ENCODE results near the gene KCNA2. TPM values are rescaled to one million over a fixed set of nuclear protein-coding genes. Genes with fewer than 3 reads are reported as not detected.

The KCNA2 gene
- total RNA-seq, 4 donors from 2014 or later: 0.04 to 2.0 (median 0.67) TPM

- no peak overlapping the region for H3K4me3 ChIP-seq
- 70 to 89% methylated on average over 1 of the region's 1 CpG for WGBS, 2 donors
- DNase-seq: no peak
- H3K27me3 ChIP-seq: peaks cover 0 to 15% (median 0%) of the 10 kb centered on the region in 4 donors
- no peak for TF ChIP-seq POLR2A (IDR thresholded peaks at IDR 0.05)
- TF ChIP-seq, protein P1, sequence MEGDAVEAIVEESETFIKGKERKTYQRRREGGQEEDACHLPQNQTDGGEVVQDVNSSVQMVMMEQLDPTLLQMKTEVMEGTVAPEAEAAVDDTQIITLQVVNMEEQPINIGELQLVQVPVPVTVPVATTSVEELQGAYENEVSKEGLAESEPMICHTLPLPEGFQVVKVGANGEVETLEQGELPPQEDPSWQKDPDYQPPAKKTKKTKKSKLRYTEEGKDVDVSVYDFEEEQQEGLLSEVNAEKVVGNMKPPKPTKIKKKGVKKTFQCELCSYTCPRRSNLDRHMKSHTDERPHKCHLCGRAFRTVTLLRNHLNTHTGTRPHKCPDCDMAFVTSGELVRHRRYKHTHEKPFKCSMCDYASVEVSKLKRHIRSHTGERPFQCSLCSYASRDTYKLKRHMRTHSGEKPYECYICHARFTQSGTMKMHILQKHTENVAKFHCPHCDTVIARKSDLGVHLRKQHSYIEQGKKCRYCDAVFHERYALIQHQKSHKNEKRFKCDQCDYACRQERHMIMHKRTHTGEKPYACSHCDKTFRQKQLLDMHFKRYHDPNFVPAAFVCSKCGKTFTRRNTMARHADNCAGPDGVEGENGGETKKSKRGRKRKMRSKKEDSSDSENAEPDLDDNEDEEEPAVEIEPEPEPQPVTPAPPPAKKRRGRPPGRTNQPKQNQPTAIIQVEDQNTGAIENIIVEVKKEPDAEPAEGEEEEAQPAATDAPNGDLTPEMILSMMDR (IDR thresholded peaks at IDR 0.05): no peak
- no peaks in the 10 kb centered on the region for H3K4me1 ChIP-seq
- H3K36me3 ChIP-seq: no peaks in the 10 kb centered on the region
- H3K9me3 ChIP-seq: no peaks in the 10 kb centered on the region
- intact Hi-C loops (cut with DNase I): no loop called here
- H3K27ac ChIP-seq: no peak overlapping the region
Observed at GRCh38 chr1:110565565-110565964, 40.6 kb downstream of the KCNA2 start.

DNA sequence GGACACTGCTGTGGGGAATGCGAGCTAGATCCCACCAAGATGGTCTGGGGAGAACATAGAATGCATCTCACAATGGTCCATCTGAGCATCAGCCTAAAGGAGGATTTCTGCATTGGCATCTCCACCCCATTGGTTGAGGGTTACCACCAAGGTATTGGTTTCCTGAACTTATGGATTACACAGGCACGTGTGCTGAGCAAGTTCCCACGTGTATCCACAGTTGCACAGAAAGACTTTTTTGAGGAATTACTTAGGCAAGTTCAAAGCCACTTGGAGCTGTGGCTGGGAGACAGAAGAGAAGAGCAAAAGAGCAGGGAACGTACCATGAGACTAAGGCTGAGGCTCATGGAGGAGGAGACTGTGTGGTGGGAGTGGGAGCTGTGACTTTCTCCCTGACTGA, 43.1 kb downstream of the KCNA2 start:
- 53 to 78% methylated on average over 4 of the region's 4 CpGs for WGBS, 2 donors
- H3K4me3 ChIP-seq: no peak overlapping the region
- H3K9me3 ChIP-seq: no peaks in the 10 kb centered on the region
- H3K4me1 ChIP-seq: no peaks in the 10 kb centered on the region
- intact Hi-C loops (cut with DNase I): no loop called here
- H3K27ac ChIP-seq: no peak overlapping the region
- H3K27me3 ChIP-seq: peaks cover 0 to 15% (median 0%) of the 10 kb centered on the region in 4 donors
- no peaks in the 10 kb centered on the region for H3K36me3 ChIP-seq
- DNase-seq: no peak
- TF ChIP-seq, protein P1 (IDR thresholded peaks at IDR 0.05): no peak
- TF ChIP-seq POLR2A (IDR thresholded peaks at IDR 0.05): no peak

GRCh38 chr1:110561596-110561995, 44.6 kb downstream of the KCNA2 start:
- intact Hi-C loops (cut with DNase I): no loop called here
- Histone ChIP-seq H3K27ac (no peak overlapping the region), H3K4me1 (no peaks in the 10 kb centered on the region), H3K27me3 (peaks cover 0 to 28% (median 0%) of the 10 kb centered on the region in 4 donors), H3K9me3 (no peaks in the 10 kb centered on the region), H3K36me3 (no peaks in the 10 kb centered on the region), H3K4me3 (no peak overlapping the region)
- TF ChIP-seq, protein P1 (IDR thresholded peaks at IDR 0.05): no peak
- TF ChIP-seq POLR2A (IDR thresholded peaks at IDR 0.05): no peak
- DNase-seq: no peak
- 76 to 84% methylated on average over 4 to 7 of the region's 7 CpGs for WGBS, 2 donors

DNA sequence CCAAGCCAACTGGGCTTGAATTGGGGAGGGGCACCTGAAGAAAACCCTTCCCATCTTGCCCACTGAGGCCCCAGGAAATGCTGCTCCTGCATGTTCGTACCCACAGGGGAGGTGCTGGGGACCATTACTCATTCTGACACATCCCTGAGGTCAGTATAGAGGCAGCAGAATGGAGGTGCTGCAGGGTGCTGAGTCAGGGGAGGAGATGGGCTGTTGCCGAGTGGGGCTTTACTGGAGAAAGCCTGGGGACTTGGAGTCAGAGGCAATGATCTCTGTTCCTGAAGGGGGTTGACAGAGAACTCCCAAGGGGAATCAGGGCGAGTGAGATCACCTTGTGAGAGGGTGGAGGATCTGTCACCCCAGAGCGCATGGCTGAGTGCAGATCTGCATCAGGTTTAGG, 47.0 kb downstream of the KCNA2 start:
- Histone ChIP-seq H3K36me3 (no peaks in the 10 kb centered on the region), H3K27ac (no peak overlapping the region), H3K4me3 (no peak overlapping the region), H3K4me1 (peaks cover 10 to 15% (median 10%) of the 10 kb centered on the region in 3 donors), H3K9me3 (no peaks in the 10 kb centered on the region), H3K27me3 (peaks cover 0 to 51% (median 0%) of the 10 kb centered on the region in 4 donors)
- no peak for DNase-seq
- TF ChIP-seq, protein P1 (IDR thresholded peaks at IDR 0.05): no peak
- TF ChIP-seq POLR2A (IDR thresholded peaks at IDR 0.05): no peak
- 54 to 67% methylated on average over 3 to 4 of the region's 4 CpGs for WGBS, 2 donors
- intact Hi-C loops (cut with DNase I): loop anchor here (5.0 kb wide), 1 partner anchor 58 kb away; no protein-coding TSS in a partner anchor

- H3K4me3 ChIP-seq: no peak overlapping the region
- no peak for TF ChIP-seq POLR2A (IDR thresholded peaks at IDR 0.05)
- TF ChIP-seq, protein P1 (IDR thresholded peaks at IDR 0.05): no peak
- intact Hi-C loops (cut with DNase I): loop anchor here (5.0 kb wide), 1 partner anchor 60 kb away; no protein-coding TSS in a partner anchor
- H3K36me3 ChIP-seq: no peaks in the 10 kb centered on the region
- H3K27ac ChIP-seq: no peak overlapping the region
- peaks cover 0 to 68% (median 0%) of the 10 kb centered on the region in 4 donors for H3K27me3 ChIP-seq
- no peak for DNase-seq
- H3K9me3 ChIP-seq: no peaks in the 10 kb centered on the region
- WGBS, 2 donors: 66 to 79% methylated on average over 3 of the region's 3 CpGs
- H3K4me1 ChIP-seq: peaks cover 10 to 15% (median 10%) of the 10 kb centered on the region in 3 donors
Observed at GRCh38 chr1:110557481-110557880, 48.7 kb downstream of the KCNA2 start.

Measured in esophagus squamous epithelium (tissue), 5 donors.